ENCODE measurements around the gene STS.

The STS gene

GRCh38 chrX:7184816-7185215 lies 37.3 kb downstream of the STS start:
- DNase-seq = no peak

DNA sequence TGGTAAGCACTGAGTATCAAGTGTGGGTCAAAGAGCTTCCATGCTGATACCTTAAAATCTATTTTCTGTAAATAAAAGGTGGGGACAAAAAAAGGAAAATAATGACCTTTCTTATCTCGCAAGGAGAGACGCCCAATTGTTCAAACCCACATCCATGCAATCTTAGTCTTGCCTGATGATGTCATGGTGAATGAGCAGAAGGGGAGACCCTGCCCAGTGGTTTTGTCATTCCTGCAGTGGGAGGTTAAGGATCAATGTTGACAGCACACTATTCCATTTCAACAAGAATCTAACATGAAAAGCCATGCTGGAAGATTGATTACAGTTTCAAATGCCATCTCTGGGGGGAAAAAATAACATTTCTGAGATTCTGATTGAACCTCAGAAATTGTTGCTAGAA lies 41.2 kb downstream of the STS start:
- no peak for DNase-seq

GRCh38 chrX:7190157-7190556 lies 42.6 kb downstream of the STS start:
- DNase-seq = no peak

GRCh38 chrX:7191681-7192110 lies 44.2 kb downstream of the STS start:
- DNase-seq = no peak

DNA sequence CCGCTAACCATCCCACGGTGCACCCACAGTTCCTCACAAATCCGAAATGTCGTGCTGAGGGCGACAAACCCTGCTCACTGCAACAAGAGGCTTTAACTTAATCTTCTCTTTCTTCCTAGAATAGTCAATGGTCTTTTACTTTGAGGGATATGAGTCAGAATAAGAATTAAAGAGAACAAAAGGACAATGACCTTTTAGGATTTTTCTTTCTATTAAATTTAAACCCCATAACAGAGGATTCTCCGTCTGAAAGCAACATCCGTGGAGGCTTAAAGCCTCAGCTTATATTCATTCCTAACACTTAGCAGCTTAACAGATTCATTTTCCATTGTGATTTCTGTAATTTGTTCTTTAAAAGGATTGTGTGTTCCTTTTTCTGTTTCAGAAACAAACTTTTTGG lies 45.4 kb downstream of the STS start:
- DNase-seq = no peak

- no peak for DNase-seq
Observed at GRCh38 chrX:7194606-7195005, 47.1 kb downstream of the STS start.

All from GF-D8 (cell line).